ENCODE data around the gene KLF9. TPM values are rescaled to one million over a fixed set of nuclear protein-coding genes. Genes with fewer than 3 reads are reported as not detected.

The KLF9 gene
- total RNA-seq, 1 experiment from 2014 or later = 0.81 TPM

DNA sequence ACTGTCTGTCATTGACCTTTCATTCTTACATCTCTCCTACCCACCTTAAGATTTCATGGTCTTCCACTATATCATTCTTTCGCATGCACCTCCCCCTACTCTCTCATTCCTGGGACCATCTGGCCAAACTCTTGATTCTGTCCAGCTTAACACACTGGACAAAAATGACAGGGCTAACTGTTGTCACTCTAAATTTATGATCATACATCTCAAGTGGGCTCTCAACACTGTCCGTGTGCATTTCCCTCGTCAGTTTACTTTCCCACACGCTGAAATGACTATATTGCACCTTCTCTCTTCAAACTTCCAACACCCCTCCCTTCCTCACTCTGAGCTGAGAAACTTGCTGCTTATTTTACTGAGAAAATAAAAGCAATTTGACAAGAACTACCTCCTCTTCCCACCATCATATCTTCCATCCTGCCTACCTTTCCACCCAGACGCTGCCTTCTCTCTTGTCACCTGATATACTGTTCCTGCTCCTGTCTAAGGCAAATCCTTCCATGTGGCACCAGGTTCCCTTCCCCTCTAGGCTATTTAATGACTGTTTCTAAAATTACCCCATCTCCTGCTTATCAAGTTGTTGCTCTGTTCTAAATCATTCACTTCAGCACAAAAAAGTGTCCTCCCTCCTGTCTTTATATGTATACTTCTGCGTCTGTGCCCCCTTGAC lies 8.1 kb upstream of the KLF9 start:
- DNase-seq (ENCODE audit: low spot score) = no peak

DNA sequence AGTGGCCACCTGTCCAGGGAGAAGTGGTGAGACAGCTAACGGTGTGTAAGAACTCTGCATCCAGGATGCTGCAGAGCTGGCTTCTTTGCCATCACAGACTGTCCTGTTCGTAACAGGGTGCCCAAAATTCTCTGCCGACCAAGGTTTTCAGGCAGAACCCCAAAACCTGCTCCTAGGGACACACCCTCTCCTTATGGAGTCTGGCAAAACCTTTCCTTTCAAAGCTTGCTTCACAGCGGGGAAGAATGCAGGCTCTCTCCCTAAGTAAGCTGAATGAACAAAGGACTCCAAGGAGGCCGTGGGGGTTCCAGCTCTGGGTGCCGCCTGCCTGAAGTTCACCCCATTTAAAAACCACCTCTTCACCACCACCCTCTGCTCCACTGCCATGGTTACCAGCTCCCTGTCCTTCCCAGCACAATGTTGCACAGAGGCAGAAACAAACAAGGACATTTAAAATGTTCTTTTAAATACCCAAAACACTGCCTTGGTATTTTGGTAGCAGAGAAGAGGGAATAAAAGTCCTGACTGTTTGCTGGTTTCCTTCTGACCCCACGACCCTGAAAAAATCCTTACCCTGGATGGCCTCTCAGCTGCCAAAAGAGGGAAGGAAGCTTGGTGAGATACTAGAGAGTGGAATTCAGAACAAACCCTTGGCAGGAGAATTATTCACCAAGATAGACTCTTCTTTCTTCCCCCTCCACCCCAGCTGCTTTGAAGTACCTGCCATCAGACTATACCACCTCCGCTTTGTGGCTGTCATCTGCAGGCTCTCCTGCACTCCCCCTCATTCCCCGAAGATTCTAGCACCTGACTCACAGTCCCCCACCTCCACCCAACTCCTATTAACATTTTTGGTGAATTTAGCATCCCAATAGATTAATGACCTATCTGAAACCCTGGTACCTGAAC lies 7.1 kb upstream of the KLF9 start:
- no peak for DNase-seq (ENCODE audit: low spot score)

DNA sequence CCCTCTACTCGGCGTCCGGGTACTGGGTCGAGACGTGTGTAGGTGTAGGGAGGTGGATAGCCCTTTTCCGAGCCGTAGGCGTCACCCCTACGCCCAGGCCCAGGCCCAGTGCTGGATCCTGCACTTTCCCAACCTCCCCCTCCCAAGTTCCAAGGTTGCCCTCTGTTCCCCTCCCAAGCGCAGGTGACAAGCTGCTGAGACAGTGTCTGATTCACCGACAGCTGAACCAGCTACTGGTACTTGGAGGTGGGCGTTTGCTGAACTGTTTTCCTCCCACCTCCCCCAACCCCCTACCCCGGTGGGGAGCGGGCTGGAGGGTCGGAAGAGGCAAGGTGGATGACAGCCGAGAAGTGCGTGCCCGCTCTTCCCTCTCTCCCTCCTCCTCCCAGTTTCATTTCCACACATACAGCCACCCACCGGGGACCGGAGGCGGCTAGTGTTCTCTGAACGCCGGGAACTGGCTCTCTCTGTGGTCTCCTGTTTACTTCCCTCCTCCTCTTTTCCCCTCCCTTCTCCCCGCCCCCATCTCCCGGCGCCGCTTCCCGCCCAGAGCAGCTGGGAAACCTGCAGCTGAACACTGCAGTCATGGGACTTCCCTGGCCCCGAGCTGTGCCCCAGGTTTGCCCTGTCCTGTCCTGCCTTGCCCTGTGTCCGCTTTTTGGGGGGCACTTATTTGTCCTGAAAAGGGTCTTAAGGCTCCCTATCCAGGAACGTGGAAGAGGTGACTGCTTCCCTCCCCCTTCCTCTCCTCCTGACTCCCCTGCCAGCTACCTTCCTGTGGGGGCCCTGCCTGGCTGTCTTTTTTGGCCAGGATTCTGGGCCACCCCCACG lies 6.2 kb upstream of the KLF9 start:
- peak; percentile 82 for DNase-seq (ENCODE audit: low spot score)

DNA sequence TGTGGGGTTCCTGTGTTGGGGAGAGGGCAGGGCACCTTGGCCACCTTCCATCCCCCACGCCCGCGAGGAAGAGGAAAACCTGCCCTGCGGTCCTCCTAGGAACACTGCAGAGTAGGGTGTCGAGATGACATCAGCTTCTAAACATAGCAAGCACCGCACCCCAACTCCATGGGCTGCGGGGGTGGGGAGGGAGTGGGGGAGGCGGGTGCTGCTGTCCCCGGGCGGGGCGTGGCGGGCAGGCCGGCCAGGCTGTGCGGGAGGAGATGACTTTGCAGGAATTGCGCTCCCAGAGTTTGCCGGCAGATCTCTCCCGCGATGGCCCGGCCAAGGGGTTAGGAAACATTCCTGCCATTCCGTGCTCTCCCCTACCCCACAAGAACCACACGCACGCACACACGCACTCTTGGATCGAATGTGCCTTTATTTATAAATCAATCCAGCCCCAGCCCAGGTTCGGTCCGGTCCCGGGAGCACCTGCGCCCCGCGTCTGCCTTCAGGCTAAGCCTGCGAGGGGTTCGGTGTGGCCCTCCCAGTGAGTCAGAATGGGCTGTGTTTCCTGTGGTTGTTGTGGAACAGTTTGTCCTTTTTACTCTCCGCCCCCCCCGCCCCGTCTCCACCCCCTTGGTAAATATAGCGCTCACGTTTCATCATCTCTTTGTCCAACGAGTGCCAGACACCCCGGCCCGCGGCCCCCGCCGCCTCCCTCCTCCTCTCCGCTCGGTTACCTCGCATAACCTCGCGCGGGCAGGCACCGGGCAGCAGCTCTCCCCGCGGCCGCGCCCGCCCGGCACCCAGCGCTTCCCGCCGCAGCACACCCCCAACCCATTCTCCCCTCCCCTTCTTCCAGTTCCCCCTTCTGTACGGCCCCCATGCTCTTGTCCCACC lies 5.3 kb upstream of the KLF9 start:
- DNase-seq (ENCODE audit: low spot score) = peak; percentile 97

DNA sequence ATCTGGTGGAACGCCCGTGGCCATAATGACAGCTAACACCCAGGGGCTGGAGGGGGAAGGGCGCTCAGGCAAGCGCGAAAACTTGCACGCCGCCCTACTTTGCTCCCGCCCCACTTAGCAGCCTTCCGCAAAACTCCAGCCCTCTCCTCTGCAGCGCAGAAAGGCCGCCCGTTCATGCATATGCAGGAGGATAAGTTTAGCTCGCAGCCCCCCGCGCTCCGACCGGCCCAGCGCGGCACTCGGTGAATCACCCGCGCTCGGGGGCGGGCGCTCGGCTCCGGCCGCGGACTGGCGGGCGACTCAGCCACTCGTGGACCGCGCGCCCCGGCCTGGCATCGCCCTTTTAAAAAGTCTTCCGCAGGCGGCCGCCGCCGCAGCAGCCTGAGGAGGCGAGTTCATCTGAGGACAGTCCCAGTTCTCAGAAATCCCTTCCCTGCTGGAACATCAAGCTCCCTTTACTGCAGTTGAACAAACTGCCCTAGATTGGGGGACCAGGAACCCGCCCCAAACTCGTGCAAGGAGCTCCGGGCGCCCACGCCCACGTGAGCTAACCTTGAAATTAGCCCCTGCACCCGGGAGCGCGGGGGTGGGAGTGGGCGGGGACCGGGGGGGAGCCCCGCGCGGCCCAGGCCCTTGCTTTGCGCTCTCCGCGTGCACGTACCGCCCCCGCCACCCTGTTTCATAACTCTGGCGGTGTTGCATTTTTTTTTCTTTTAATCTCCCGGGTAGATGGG lies 4.5 kb upstream of the KLF9 start:
- DNase-seq (ENCODE audit: low spot score) = peak; percentile 92

DNA sequence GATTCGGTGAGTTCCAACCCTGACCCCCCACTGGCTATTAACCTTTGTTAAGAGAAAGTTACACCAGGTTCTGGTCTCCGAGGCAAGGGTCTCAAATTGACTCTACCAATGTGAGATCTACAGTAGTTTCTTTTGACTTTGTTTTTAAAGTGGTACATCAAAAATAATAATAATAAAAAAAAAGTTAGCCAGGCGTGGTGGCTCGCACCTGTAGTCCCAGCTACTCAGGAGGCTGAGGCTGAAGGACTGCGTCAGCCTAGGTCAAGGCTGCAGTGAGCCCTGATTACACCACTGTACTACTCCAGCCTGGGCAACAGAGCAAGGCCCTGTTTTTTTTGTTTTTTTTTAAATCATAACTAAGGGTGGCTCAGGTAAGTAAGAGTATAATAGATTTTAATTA lies 1.0 kb upstream of the KLF9 start:
- DNase-seq (ENCODE audit: low spot score) = no peak

DNA sequence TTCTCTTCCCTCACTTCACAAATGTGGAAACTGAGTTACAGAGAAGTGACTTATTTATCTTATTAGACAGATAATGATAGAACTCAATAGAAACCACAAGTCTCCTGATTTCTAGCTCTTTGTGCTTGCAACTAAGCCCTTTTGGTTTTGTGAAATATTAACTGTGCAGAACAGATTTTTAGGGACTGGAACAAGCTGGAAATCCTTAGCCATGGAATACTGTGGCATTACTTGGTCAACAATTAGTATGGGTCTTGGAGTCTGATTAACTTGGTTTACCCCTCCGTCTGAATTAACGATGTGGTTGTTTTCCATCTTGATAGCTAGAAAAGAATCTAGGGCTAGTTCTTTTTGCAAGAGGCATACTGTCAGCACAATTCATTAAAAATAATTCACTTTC lies 584 bp upstream of the KLF9 start:
- DNase-seq (ENCODE audit: low spot score) = no peak

DNA sequence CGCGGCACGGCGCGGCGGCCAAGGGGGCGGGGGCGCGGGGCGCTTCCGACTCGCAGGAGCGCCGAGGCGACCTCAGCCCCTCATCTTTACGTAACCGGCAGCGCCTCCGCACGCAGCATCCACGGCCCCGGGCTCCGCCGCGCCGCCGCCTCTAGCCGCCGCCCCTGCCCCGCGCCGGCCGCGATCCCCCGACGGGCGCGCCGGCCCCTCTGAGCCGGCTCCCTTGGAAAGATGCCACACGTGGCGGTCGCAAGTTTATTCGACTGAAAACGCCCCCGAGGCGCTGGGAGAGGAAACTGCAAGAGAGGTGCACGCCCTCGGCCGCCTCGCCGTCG lies 1.0 kb downstream of the KLF9 start:
- no peak for DNase-seq (ENCODE audit: low spot score)

DNA sequence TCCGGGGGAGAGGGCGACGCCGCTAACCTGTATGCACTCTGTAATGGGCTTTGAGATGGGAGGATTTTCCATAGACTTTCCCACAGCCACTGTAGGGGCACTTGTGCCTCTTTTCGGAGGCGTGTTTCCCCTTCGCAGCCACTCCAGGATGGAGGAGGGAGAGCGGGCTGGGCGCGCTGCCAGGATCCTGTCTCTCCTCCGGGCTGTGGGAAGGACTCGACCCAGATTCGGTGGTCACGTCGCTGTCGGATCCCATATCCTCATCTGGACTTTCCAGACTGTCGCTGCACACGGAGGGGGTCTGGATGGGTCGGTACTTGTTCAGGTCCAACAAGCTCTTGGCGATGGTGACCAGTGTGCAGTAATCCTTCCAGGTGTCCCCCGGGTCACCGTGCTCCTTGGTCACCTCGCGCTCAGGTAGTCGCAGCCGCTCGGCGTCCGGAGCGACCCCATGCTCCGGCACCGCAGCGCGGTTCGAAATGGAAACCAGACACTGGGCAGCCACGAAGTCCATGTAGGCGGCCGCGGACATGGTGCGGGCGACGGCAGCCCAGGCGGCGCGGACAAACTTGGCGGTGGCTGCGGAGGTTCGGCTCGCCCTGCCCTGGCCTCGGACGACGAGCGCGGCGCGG lies 1.5 kb downstream of the KLF9 start:
- DNase-seq (ENCODE audit: low spot score) = peak; percentile 36

DNA sequence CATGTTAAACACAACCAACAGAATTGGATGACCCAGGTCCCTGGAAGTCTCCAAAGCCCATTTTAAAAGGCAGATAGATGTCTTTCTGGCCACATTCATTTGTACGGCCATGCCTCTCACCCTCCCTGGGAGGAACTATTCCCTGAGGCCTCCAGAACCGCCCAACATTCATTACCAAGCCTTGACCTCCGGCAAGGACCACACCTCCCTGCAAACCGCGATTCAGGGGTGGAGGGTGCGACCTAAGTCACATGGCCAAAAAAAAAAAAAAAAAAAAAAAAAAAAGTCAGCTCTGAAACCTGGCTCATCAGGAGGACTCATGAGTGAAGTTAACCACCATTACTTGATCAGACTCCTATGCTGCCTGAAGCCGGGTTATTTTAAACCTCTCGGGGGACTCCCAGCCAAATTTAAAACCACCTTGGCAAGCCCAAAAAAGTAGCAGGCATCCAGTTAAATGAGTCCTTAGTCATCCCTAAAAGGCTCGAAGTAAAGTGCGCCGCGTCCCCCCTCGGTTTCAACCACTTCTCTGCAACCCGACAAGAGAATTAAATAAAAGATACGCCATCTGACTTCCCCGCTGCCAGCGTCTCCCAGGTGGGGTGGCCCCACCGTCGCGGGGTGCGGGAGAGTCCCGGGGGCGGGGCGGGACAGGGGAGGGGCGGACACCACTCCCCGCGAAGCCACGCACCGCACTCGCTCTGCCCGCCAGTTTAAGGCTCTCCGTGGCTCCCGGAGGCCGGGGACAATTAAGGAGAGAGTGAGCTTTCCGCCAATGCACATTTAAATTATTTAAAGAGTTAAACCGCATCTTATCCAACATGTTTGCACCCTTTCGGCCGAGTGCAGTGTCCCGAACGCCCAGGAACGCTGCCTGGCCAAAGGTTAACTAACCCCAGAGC lies 2.3 kb downstream of the KLF9 start:
- peak; percentile 21 for DNase-seq (ENCODE audit: low spot score)

DNA sequence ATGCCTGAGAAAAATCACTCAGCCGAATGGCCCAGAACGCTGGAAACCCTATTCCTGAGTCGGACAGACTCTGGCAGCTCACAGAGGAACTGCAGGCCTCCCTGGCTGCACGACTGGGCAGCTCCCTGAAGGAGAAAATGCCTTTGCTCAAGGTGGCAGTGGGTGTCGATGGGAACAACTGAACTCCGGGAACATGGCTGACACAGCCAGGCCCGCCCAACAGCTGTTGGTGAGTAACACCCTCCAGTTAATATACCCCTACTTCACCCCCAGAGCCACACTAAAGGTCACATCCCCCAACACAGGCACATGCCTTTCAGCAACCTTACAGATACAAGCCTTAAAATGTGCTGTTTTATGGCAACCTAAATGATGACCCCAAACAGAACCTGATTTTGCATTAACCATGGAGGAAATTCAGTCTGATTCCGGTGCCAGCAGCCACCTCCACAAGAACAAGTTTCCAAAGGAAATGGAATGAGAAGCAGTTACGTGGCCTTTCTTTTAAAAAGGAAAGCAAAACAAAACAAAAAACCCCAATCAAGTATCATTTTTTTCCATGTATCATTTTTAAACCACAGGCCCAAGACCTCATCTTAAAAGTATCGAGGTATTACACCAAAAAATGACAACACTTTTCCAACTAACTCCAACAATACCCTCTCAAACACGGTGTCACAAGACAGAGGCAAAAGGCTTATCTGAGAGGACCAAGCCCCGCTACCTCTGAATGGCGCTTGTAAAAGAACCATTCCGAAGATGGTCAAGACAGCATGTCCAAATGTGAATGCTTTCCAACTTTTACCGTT lies 3.1 kb downstream of the KLF9 start:
- DNase-seq (ENCODE audit: low spot score) = no peak

DNA sequence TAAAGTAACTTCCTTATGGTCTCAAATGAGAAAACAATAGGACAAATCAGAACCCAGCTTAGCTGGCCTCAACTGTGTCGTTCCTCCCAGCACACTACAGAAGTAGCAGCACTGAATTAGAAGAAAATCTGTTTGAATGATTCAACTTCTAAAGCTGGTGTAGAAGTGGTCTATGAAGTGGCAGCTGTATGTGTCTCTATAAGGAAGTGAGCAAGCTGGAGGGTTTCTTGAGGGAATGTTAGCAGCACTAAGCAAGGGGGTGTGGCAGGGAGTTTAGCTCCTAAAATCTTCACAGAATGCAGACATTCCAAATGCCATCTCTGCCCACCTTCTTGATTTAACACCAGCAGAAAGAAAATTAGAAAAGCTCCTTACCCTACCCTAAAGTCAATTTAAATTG lies 4.1 kb downstream of the KLF9 start:
- DNase-seq (ENCODE audit: low spot score) = no peak

DNA sequence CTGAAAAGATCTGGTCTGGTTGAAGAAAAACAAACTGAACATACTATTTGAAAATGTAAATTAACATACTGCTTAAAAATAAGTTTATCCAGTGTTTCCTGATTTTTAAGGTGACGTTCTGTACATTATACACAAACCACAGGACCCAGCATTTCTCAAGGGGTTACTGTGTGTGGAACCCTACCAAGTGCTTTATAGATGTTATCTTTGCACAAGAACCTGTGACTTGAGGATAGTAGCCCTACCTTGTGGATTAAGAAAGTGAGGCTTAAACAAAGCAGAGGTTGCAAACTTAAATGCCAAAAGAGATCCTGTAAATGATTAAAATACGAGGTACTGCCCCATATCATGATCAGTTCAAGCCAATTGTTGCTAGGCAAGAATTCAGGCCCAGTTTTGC lies 4.7 kb downstream of the KLF9 start:
- DNase-seq (ENCODE audit: low spot score) = no peak

DNA sequence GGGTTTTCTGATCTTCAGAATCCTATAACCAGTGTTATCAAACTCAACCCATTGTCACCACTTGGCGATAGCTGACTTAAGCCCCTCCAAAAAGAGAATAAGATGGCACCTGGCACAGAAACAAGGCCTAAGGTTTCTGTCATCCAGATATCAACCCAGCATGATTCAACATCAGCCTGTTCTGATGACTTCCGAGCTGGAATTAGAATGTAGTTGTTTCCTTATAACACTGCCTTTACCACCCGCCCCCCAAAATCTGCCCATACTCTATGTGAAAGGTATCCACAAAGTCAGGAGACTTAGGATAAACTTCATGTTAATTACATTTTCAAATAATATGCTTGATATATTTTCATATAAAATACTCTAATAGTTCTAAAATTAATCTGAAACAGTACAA lies 5.2 kb downstream of the KLF9 start:
- DNase-seq (ENCODE audit: low spot score) = no peak

DNA sequence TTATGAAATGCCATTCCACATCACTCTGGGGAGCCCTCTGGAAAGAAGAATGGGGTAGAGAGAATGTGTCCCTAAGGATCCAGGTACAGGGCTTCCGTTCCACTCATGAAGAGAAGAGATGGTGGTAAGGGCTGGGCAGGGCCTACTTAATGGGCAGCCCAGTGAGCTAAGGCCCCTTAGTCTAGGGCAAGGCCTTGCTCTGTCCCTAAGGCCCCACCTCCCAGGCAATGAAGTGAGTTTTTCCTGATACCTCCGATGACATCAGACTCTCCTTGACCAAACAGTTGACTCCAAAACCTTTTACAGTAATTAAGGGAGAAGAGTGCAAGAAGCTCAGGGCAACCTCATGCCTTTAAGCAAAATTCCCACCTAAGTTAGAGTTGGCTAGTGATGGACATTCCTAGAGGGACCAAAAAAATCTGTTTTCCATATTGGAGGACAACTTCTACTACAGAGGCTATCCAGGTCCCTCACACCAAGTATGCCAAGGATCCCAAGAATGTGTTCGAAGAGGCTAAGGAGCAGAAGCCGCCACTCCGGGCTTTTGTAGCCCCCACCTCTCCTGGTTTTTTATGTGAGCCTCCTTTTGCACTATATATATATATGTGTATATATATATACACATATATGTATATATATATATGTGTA lies 5.9 kb downstream of the KLF9 start:
- DNase-seq (ENCODE audit: low spot score) = no peak

DNA sequence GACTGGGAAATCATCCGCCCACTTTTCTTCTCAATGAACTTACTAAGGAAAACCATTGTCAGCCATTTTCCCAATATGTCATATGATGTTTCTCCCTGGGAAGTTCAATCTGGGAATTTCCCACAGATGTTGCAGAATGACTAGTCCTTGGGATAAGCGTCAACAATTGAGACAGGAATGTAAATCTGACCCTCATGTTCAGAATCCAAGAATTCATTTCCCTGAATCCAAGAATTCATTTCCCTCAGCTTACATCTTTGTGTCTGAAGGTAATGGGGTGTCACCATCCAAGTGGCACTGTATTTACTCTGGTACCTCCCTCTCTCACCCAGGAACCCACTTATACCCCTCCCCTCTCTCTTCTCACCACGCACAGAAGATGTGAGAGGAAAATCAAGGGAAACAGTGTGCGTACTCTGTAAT lies 7.4 kb downstream of the KLF9 start:
- peak; percentile 46 for DNase-seq (ENCODE audit: low spot score)

DNA sequence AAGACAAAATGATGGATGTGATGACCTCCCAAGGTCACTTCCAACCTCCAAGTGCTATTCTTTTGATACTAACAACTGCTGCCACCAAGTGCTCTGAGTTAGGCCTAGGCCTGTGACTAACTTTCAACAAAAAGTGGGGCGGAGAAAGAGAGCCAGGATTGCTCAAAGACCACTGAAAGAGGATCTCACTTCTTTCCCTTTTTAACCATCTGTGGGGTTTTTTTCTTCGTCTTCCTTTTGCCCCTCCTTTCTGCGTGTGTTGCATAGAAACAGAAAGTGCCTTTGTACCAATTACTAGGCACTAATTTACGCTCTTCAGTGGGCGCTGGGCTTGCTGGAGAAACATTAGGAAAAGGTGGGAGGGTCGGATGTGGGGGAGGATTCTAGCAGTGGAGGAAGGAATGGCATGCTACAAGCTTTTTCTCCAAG lies 8.0 kb downstream of the KLF9 start:
- DNase-seq (ENCODE audit: low spot score) = no peak
